Suprapubic skin (tissue), 4 donors: Measurements from ENCODE around the gene PGC.

Experiments used
- CTCF ChIP-seq, 2 donors: fragments of 200-600 bp in 1 of 2; fragments of 450-650 bp in 1 of 2; sonication (generic) in 1 of 2; IDR thresholded peaks; one replicate each; pipeline ENCODE4 v1.5.1; 2016 to 2019; ENCODE audit warnings: antibody characterized with exemption in 2 of 2, mild to moderate bottlenecking in 1 of 2, moderate library complexity in 1 of 2
- EP300 ChIP-seq: sonication (generic); formaldehyde crosslinking; IDR thresholded peaks from one replicate; pipeline ENCODE4 v1.6.1; 2017; ENCODE audit warnings: antibody characterized with exemption
- POLR2A ChIP-seq, 2 donors: fragments of 450-650 bp; IDR thresholded peaks; one replicate each; pipeline ENCODE4 v1.6.1; 2017; ENCODE audit warnings: antibody characterized with exemption in 2 of 2, mild to moderate bottlenecking in 2 of 2, moderate library complexity in 2 of 2
- POLR2AphosphoS5 ChIP-seq, 3 donors: sonication (generic); formaldehyde crosslinking; IDR thresholded peaks; one replicate each; pipeline ENCODE4 v1.6.1; 2017; ENCODE audit warnings: antibody characterized with exemption in 3 of 3

DNA sequence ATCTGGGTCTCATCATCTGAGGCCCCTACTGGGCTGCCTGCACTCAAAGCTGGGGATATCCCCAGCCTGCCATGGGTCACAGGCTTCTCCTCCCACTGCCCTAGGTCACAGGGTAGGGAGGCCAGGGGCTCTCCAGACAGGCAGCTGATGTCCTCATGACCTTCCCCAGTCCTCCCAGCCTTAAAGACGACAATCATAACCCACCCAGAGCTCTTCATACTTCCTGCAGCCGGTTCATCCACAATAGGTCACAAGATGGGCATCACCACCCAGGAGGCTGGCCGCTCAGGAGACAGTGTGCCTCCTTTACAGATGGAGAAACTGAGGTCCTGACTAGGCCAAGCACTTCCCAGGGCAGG is 27.0 kb downstream of the PGC start:
- TF ChIP-seq CTCF (IDR thresholded peaks at IDR 0.05) (no peak), POLR2A (IDR thresholded peaks at IDR 0.05) (no peak), EP300 (no peak), POLR2AphosphoS5 (IDR thresholded peaks at IDR 0.05) (no peak)
